Activated naive CD4-positive, alpha-beta T cell treated with anti-CD3 and anti-CD28 coated beads, Interleukin-2, amount 50 U/mL, for 16 hours (primary cell): Measurements from ENCODE around the gene ATP2A1.
"Not testable (repeated sequence)": the region's sequence is repeated elsewhere in the genome, so short reads cannot be mapped to it uniquely, and the experiment has no call there.

ENCODE experiments used
- DNase-seq: peaks from one replicate; pipeline ENCODE4 v3.0.0-alpha.2; 2020

ATP2A1 gene

DNA sequence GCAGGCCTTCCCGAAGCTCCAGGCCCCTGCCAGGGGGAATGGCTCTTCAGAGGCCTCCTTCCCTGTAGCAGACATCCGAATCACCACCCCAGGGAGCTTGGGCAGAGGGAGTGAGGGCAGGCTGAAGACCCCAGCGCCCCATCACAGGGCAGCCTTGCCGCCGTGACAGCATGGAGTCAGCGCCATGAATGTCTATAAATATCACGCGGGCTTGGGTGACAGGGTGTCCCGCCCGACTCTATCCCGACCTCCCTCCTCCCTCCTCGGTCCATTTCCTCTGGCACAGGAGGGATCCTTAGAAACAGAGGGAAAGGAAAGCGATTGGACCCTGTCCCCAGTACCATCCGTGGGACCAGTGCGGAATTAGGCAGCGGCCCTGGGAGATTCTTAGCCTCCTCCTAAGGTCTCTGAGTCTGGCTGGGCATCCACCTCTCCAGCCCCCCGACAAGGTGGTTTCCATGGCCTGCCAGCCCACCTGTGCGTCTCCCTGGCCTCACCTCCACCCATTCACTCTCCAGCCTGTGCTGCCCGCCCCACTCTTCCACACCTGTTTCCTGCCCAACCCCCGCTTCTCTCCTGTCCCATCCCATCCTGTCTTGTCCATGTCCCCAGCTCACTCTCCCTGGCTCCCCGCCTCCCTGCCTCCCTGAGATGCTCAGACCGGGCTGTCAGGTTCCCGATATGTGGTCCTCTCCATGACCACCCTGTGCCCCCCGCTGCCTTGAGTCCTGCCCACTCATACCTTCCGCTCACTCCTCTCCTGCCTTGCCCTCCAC lies 5.1 kb downstream of the ATP2A1 start:
- no peak for DNase-seq

DNA sequence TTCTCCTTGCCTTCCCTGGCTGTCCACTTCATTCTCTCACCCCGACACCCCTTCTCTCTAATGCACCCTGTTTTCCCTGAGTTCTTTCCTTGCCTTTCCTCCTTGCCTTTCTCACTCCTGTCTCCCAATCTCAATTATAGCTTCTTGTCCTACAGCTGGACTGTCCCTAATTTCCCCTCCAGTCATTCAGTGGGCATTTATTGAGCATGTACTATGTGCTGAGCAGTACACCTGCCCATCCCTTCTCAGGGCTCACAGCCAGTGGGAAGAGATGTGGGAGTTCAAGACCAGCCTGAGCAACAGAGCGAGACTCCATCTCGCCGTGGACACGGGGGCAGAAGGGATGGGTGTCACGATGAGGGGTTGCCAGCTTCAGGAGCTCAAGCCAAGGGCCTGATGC lies 5.8 kb downstream of the ATP2A1 start:
- DNase-seq = no peak

DNA sequence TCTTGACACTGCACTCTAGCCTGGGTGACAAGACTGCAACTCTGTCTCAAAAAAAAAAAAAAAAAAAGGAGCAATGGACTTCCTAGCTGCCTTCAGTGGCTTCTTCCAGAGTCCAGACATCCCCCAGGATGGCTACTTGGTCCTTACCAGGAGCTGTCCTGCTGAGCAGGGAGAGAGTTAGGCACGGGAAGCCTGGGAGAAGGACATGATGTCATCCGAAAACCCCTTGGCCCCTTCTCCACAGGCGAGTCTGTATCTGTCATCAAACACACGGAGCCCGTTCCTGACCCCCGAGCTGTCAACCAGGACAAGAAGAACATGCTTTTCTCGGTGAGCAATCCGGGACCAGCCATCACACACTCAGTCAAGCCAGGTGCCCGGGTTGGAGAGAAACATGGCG lies 8.7 kb downstream of the ATP2A1 start:
- no peak for DNase-seq

DNA sequence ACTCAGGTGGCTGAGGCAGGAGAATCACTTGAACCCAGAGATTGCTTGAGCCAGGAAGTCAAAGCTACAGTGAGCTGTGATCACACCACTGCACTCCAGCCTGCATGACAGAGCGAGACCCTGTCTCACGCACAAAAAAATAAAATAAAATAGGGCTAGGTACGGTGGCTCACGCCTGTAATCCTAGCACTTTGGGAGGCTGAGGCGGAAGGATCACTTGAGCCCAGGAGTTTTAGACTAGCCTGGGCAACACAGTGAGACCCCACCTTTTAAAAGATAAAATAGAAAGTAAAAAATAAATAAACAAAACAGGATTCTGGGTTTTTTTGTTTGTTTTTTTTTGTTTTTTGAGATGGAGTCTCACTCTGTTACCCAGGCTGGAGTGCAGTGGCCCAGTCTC lies 12.1 kb downstream of the ATP2A1 start:
- DNase-seq = not testable (repeated sequence)

DNA sequence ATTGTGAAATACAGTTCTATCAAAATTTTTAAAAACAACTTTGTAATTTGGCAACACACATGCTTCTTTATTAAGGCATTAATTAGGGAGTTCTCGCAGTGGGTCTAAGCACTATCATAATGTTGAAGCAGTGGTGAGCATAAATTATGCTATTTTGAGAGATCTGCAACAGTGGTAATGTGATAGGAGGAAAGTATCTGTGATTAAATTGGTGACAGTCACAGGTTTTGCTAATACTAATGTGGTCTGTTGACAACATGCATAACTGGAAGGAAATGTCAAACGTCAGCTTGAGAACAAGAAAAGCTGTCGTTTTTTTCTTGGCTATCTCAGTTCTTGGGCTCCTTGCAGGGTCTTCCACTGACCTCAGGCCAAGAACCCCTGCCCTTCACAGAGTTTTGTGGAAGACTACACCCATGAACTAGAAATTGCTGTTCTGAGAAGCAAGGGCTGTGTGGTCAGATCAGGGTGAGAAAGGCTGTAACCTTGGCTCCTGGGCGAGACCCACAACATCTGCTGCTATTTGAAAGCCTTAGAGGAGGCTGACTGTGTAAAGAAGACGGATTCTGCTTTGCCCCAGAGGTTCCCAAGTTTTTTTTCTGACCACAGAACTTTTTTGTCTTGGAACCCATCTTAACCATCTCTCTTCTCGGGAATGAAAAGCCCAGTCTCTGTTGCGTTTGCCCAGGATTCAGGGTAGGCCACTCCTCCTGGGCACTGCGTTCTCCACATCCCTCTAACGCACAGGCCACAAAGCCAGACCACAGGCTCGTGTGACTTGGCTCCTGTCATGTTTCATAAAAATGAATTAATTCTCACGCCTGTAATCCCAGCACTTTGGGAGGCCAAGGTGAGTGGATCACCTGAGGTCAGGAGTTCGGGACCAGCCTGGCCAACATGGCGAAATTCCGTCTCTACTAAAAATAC lies 13.9 kb downstream of the ATP2A1 start:
- DNase-seq = no peak

DNA sequence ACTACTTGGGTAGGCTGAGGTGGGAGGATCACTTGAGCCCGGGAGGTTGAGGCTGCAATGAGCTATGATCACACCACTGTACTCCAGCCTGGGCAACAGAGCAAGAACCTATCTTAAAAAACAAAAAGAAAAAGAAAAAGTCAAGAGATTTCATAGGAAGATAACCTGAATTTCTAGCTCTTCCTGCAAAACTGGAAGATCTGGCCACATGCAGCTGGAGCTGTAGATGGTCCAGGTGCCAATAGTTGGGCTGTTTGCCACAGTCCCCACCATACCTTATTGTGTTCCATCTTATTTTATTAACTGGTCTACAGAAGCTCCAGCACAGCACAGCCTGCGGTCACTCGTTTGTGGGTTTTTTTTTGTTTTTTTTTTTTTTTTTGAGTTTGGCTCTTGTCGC lies 15.0 kb downstream of the ATP2A1 start:
- no peak for DNase-seq

DNA sequence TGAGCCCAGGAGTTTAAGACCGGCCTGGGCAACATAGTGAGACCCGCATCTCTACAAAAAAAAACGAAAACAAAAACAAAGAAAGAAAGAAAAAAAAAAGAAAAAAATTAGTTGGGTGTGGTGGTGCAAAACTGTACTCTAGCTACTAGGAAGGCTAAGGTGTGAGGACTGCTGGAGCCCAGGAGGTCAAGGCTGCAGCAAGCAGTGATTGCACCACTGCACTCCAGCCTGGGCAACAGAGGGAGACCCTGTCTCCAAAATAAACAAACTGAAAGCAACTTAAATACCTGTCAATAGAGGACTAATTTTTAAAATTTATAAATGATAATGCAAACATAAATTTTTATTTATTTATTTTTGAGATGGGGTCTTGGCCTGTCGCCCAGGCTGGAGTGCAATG lies 17.3 kb downstream of the ATP2A1 start:
- DNase-seq = no peak

DNA sequence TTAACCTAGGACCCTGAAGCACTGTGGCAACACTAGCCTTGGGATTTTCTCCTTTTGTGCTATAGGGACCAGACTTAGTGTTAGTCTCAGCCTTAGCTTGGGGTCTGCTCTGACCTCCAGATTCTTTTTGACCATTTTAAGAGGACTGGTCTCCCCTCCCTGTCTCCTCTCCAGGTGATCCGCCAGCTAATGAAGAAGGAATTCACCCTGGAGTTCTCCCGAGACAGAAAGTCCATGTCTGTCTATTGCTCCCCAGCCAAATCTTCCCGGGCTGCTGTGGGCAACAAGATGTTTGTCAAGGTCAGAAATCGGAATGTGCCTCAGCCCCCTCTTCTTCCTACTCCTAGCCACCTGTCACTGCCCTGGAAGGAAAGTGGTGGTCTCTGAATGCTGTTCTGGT lies 19.5 kb downstream of the ATP2A1 start:
- no peak for DNase-seq

DNA sequence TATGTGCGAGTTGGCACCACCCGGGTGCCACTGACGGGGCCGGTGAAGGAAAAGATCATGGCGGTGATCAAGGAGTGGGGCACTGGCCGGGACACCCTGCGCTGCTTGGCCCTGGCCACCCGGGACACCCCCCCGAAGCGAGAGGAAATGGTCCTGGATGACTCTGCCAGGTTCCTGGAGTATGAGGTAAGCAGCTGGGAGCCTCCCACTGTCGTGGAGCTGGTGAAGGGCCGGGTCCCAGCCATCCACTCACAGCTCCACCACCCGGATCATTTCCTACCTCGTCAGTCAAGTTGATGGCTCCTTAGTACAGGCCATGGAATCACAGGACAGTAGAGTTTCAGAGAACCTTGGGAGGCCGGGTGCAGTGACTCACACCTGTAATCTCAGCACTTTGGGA lies 20.0 kb downstream of the ATP2A1 start:
- DNase-seq = no peak

DNA sequence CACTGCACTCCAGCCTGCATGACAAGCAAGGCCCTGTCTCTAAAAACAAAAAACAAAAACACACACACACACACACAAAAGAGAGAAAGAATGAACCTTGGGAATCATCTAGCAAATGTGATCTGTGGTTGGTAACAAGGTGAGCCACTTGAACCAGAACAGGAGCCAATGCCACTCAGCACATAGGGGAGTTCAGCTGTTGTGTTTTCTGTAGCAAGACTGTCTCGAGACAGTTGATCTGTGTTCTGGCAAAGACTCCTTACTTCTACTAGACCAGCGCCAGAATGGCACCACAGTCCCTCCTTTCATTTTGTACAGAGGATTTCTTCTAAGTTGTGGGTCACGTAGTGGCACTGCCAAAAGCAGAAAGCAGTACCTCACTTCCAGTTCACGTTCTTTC lies 20.7 kb downstream of the ATP2A1 start:
- DNase-seq = no peak

DNA sequence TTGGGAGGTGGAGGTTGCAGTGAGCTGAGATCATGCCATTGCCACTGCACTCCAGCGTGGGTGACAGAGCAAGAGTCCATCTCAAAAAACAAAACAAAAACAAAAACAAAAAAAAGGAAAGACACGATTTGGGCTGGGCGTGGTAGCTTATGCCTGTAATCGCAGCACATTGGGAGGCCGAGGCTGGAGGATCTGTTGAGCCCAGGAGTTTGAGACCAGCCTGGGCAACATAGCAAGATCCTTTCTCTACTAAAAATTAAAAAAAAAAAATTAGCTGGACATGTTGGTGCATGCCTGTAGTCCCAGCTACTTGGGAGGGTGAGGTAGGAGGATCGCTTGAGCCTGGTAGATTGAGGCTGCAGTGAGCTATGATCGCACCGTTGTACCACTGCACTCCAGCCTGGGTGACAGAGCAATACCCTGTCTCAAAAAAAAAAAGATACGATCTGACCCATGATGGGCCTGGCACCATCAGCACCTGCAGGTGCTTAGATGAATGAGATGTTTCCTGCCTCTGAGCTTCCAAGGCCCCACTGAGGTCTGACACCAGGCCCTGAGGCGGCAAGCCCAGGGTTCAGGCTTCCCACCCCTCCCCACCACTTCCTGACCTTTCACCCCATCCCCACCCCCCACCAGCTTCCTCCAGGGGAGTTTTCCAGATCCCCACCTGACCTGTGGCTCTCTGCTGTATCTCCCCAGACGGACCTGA lies 21.7 kb downstream of the ATP2A1 start:
- DNase-seq = no peak

DNA sequence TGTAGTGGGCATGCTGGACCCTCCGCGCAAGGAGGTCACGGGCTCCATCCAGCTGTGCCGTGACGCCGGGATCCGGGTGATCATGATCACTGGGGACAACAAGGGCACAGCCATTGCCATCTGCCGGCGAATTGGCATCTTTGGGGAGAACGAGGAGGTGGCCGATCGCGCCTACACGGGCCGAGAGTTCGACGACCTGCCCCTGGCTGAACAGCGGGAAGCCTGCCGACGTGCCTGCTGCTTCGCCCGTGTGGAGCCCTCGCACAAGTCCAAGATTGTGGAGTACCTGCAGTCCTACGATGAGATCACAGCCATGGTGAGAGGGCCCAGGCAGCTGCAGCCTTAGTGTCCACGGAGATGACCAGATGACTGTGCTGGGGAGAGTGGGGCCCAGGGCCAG lies 22.3 kb downstream of the ATP2A1 start:
- DNase-seq = no peak

DNA sequence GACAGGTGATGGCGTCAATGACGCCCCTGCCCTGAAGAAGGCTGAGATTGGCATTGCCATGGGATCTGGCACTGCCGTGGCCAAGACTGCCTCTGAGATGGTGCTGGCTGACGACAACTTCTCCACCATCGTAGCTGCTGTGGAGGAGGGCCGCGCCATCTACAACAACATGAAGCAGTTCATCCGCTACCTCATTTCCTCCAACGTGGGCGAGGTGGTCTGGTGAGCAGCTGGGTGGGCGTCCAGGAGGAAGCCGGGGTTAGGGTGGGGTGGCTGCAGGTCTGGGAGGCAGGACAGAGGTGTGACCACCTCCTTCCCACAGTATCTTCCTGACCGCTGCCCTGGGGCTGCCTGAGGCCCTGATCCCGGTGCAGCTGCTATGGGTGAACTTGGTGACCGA lies 23.6 kb downstream of the ATP2A1 start:
- DNase-seq = no peak

DNA sequence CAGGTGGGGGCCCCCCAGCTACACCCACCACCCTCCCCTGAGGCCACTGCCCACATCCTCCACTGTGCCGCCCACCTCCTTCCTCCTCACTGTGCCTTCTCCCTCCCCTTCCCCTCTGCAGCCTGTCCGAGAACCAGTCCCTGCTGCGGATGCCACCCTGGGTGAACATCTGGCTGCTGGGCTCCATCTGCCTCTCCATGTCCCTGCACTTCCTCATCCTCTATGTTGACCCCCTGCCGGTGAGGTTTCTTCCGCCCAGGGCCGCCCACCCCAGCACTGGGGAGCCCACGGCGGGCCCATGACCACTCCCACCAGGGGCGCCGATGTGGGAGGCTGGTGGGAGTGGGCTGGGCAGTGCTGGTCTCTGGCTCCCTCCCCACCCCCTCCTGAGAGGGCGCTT lies 24.6 kb downstream of the ATP2A1 start:
- DNase-seq = no peak

DNA sequence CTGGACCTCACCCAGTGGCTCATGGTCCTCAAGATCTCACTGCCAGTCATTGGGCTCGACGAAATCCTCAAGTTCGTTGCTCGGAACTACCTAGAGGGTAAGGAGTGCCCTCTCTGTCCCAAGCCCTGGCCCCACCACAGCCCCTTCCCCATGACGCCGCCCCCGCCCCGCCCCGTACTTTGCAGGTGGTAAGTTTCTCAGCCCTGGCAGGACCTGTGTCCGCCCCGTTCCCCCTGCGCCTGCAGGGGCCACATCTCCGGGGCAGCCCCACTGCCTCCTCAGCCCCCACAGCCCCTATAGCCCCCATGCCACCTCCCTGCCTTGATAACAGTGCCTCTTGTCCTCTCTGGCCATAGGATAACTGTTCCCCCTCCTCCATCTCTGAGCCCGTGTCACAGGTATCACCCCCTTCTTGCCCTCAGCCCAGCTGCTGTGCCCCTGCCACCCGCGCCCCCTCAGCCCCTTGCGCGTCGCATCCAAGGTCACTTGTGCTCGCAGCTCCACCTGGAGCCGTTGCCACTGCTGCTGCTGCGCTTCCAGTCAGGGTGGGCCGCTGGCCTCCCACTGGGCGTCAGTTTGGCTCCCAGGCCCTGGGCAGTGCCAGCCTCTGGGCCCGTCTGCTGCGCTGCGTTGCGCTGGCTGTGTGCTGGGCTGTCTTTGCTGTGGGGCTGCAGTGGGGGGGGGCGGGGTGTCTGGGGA lies 25.2 kb downstream of the ATP2A1 start:
- DNase-seq = no peak

DNA sequence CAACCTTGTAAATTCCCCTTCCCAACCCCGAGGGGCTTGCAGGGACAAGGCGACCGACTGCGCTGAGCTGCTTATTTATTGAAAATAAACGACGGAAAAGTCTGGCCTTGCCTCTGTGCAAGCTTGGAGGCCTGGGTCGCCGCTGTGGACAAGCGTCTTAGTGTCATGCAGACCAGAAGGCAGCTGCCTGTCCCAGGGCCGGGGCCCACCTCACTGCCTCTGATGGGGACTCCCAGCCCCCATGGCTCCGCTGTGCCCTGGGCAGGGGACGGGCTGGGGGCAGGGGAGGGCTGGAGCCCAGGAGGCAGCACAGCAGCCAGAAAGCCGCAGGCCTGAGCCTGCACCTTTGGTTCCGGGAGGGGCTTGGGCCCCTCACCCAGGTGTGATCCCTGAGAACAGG lies 26.1 kb downstream of the ATP2A1 start:
- DNase-seq = no peak

DNA sequence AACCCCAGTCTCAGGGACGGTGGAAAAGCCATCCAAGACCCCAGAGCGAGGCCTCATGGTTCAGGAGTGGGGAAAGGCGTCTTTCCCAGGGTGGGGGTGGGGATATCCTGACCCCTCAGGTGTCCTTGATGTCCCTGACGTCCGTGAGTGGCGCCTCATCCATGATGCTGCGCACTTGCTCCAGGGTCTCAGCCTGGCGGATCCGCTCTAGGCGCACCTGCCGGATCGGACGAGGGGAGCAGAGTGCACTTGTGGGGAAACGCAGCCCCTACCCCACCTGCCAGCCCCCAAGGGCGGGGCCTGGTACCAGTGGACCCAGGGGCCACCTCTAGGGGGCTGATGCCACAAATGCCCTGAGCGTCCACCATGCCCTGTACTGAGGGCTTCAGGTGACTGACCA lies 26.5 kb downstream of the ATP2A1 start:
- DNase-seq = no peak

DNA sequence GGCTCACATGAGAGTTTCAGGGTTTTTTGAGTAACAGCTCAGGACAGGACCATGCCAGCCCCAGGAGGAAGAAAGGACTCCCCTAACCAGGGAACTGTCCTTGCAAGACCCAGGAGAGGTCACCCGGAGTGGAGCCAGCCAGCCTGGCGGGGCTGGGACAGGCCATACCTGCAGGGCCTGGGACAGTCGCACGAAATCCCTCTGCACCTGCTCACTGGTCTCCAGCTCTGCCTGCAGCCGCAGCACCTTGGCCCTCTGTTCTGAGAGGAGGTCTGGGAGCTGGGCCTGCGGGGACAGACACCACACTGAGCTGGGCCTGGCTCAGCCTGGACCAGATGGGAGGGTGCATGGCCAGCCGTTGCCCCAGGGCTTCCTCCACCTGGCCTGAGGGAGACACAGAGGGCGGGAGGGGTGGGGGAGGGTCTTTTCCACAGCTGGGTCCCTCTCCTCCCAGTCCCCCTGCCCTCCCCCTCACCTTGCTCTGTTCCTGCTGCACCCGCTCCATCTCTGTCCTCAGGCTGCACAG lies 27.0 kb downstream of the ATP2A1 start:
- DNase-seq = no peak

DNA sequence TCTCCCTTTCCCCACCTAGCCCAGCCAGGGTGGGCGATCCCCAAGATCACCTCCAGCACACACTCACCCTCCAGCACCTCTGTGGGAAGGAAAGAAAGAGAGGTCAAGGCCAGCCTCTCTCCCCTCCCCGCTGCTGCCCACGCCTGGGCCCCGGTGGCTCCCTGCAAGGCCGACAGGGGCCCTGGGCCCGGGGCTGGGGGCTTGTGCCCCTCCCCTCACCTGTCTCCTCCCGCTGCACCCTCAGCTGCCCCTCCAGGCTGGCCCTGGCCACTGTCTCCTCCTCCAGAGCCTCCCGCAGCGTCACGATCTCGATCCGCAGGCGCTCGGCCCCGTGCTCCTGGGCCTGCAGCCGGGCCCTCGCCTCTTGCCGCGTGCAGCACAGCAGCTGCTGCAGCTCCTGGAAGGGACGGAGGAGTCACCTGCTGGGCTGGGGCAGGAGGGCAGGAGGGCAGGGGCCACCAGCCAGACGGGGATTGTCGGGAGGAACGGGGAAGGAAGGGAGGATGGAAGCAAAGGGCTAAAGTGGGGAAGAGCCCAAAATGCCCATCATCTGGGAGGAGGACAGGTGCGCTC lies 27.6 kb downstream of the ATP2A1 start:
- no peak for DNase-seq

DNA sequence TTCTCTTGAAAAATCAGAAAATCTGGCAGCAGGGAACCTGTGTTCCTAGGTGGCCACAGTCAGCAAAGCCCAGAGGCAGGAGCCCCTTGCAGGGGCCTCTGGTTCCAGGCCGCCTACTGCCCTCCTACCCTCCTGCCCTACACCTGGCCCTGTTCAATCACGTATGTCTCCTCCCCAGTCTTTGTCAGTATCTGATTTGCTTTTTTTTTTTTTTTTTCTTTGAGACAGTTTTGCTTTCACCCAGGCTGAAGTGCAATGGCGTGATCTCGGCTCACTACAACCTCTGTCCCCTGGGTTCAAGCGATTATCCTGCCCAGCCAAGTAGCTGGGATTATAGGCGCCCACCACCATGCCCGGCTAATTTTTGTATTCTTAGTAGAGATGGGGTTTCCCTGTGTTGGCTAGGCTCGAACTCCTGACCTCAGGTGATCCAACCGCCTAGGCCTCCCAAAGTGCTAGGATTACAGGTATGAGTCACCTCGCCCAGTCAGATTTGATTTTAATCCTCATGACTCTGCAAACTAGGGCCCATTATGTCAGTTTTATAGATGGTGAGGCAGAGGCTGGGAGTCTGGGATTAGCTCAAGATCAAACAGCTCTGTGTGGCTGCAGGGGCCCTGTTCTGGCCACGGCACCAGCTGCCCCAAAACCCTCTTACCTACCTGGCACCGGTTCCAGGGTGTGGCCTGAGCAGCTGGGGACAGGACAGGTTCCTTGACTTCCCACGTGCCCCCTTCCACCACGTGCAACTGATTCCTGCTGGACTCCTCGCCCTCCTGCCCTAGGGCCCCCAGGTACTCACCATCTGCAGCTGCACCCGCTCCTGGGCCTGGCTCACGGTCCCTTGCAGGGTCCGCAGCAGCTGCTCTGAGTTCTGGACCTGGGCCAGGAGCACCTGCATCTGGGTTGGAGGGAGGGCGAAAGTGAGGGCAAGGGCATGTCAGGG lies 32.1 kb downstream of the ATP2A1 start:
- DNase-seq = no peak

DNA sequence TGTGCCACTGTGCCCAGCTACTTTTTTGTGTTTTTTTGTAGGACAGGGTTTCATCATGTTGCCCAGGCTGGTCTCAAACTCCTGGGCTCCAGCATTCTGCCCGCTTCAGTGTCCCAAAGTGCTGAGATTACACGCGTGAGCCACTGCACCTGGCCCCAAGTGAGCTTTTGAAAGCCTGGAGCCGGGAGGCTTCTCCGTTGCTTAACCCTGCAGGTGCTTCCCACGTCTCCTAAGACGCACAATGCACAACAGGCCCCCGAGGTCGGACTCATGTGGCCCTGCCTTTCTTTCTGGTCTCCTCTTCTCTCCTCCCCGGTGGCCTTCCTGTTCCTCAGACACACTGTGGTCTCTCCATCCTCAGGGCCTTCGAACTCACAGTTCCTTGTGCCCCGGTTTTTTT lies 34.3 kb downstream of the ATP2A1 start:
- DNase-seq = no peak
